GM12878 (cell line): ENCODE data around the gene MAP7. TPM values are rescaled to one million over a fixed set of nuclear protein-coding genes. Genes with fewer than 3 reads are reported as not detected.
A peak's percentile ranks its signal among the peaks of the same experiment; 100 is the strongest.

ENCODE experiments used
- ATAC-seq: fragments of 200-7000 bp; cut with Tn5 transposase; 3 replicates; pipeline ENCODE4 v1.9.1; 2020; ENCODE audit warnings: mild to moderate bottlenecking, moderate library complexity
- BruUV-seq: library from RNA; stranded (reverse); fragments of 400-500 nt; replicated peaks from 2 replicates; lab custom pipeline; 2021; lab: Mats Ljungman, UMichigan
- CTCF ChIA-PET: fragments of 300-600 bp; sonication (Branson Sonifier 250); formaldehyde crosslinking; extraction: SDS; loops from one replicate; lab custom pipeline; 2021; ENCODE audit warnings: inconsistent platforms; lab: Yijun Ruan, JAX
- POLR2A ChIA-PET: fragments of 350-600 bp; formaldehyde crosslinking; extraction: SDS; loops from one replicate; lab custom pipeline; 2021; ENCODE audit warnings: inconsistent platforms; lab: Charles Lee
- RAD21 ChIA-PET: fragments of 300-600 bp; sonication (Branson Sonifier 250); formaldehyde crosslinking; loops from one replicate; lab custom pipeline; 2023; ENCODE audit warnings: antibody characterized with exemption; ENCODE audit not compliant: unreplicated experiment; lab: Charles Lee
- SMC1A ChIA-PET: fragments of 300-600 bp; sonication (Branson Sonifier 250); formaldehyde crosslinking; loops from one replicate; lab custom pipeline; 2023; ENCODE audit not compliant: unreplicated experiment, uncharacterized antibody; lab: Charles Lee
- DNase-seq: peaks from one replicate; pipeline ENCODE4 v3.0.0-alpha.2; 2011; ENCODE audit warnings: low read depth, low spot score
- FAIRE-seq: peaks from 3 replicates; lab custom pipeline; 2011; peaks lifted over from hg19 to GRCh38; lab: Jason Lieb, UNC
- H2AFZ ChIP-seq: 2 replicates; pipeline ENCODE4 v1.6.0; 2011; ENCODE audit warnings: low read depth, low read length, control low read depth; ENCODE audit not compliant: control insufficient read depth
- H3K27ac ChIP-seq: 2 replicates; pipeline ENCODE4 v1.5.1; 2011; ENCODE audit warnings: control low read depth; ENCODE audit not compliant: control insufficient read depth, insufficient read depth
- H3K27me3 ChIP-seq, 2 experiments: replicated peaks in 1 of 2; 2 replicates each; pipeline versions ENCODE4 v1.6.0 to v1.6.1; 2011; ENCODE audit warnings: low read length in 1 of 2; ENCODE audit not compliant: control insufficient read depth in 2 of 2, insufficient read depth in 2 of 2
- H3K36me3 ChIP-seq, 2 experiments: 2 replicates each; pipeline ENCODE4 v1.5.1; 2011; ENCODE audit warnings: low read length in 1 of 2; ENCODE audit not compliant: control insufficient read depth in 2 of 2, insufficient read depth in 2 of 2
- H3K4me1 ChIP-seq: 2 replicates; pipeline ENCODE4 v1.6.1; 2011; ENCODE audit warnings: mild to moderate bottlenecking, low read length, moderate library complexity, mixed read lengths; ENCODE audit not compliant: control insufficient read depth, insufficient read depth
- H3K4me2 ChIP-seq: 2 replicates; pipeline ENCODE4 v1.6.0; 2011; ENCODE audit warnings: control low read depth; ENCODE audit not compliant: control insufficient read depth, insufficient read depth
- H3K4me3 ChIP-seq: fragments of 200-600 bp; sonication (generic); 2 replicates; pipeline ENCODE4 v1.5.1; 2016
- H3K79me2 ChIP-seq: 2 replicates; pipeline ENCODE4 v1.6.0; 2011; ENCODE audit warnings: low read length; ENCODE audit not compliant: control insufficient read depth, insufficient read depth
- H3K9ac ChIP-seq: 2 replicates; pipeline ENCODE4 v1.8.0; 2011; ENCODE audit warnings: low read length, control low read depth, mixed read lengths; ENCODE audit not compliant: control insufficient read depth, insufficient read depth
- H3K9me3 ChIP-seq: replicated peaks from 3 replicates; pipeline ENCODE4 v1.5.1; 2011; ENCODE audit warnings: mild to moderate bottlenecking, low read length; ENCODE audit not compliant: control insufficient read depth, insufficient read depth
- H4K20me1 ChIP-seq: 2 replicates; pipeline ENCODE4 v1.6.0; 2011; ENCODE audit not compliant: control insufficient read depth, insufficient read depth
- BMI1 ChIP-seq: fragments of 450-650 bp; IDR thresholded peaks from 2 replicates; pipeline ENCODE4 v1.6.1; 2016; ENCODE audit warnings: mild to moderate bottlenecking, moderate library complexity, borderline replicate concordance
- HDAC2 ChIP-seq: fragments of 200-600 bp; sonication (generic); IDR thresholded peaks from 2 replicates; pipeline ENCODE4 v1.6.1; 2017
- KDM1A ChIP-seq: fragments of 200-600 bp; sonication (generic); IDR thresholded peaks from 2 replicates; pipeline ENCODE4 v1.6.1; 2016; ENCODE audit warnings: borderline replicate concordance
- RUNX3 ChIP-seq: IDR thresholded peaks from 2 replicates; pipeline ENCODE4 v1.6.1; 2012; ENCODE audit warnings: low read length, inconsistent platforms
- WRNIP1 ChIP-seq: IDR thresholded peaks from 2 replicates; pipeline ENCODE4 v1.6.1; 2011; ENCODE audit warnings: low read depth, low read length, improper control_type of control experiment, borderline replicate concordance
- WGBS: methylation state at CpG from one replicate; pipeline ENCODE4 v1.1.6; 2016; ENCODE audit warnings: low lambda C conversion rate; ENCODE audit not compliant: insufficient replicate concordance, insufficient coverage; ENCODE audit errors: missing lambda C conversion rate; 5-methylcytosine and 5-hydroxymethylcytosine counted together
- in situ Hi-C: fragments of 300-500 bp; cut with MboI; formaldehyde crosslinking; loops from 9 replicates; pipeline ENCODE4 v1.14.3; 2018; ENCODE audit warnings: mixed read lengths
- intact Hi-C: fragments of 100-400 bp; cut with micrococcal nuclease; formaldehyde crosslinking; loops from one replicate; pipeline ENCODE4 v1.14.2; 2022; ENCODE audit not compliant: unreplicated experiment
- polyA plus RNA-seq, 11 experiments: library from polyadenylated mRNA; depleted of rRNA in 4 of 11; unstranded in 6 of 11; stranded (reverse) in 5 of 11; fragments of >200 nt; fragmentation: Nextera tagmentation in 4 of 11; fragmentation: Illumina TruSeq in 1 of 11; extraction: Ambion mirVana in 4 of 11; extraction: Trizol in 1 of 11; gene quantifications; 1 replicate in 1 of 11; 2 replicates in 10 of 11; pipeline versions ENCODE4 v1.2.1 to v1.2.3, GENCODE V29; 2011 to 2016; ENCODE audit warnings: inconsistent platforms in 2 of 11, missing spikeins in 2 of 11, low read depth in 1 of 11
- total RNA-seq, 4 experiments: library from RNA; depleted of rRNA in 3 of 4; stranded (reverse); fragments of >200 nt in 3 of 4; fragmentation: Illumina TruSeq in 1 of 4; extraction: Trizol in 1 of 4; gene quantifications; 2 replicates each; pipeline versions ENCODE4 v1.2.1 to v1.2.3, GENCODE V29; 2013 to 2021

MAP7 gene
- total and polyA plus RNA-seq, 10 of the 15 experiments (the other 5 are each of a cell fraction or from before 2014, with no cell fraction given), result 0.04 to 0.17 (median 0.08) TPM; not detected in 2

- no peaks in the 10 kb centered on the region for H4K20me1 ChIP-seq
- no TSS peak for BruUV-seq
- H3K27ac ChIP-seq, result no peak overlapping the region
- H2AFZ ChIP-seq, result no peak overlapping the region
- WGBS, result 63% methylated on average over 2 of the region's 2 CpGs
- no peak for ATAC-seq
- no peak for DNase-seq
- no peak overlapping the region for H3K9ac ChIP-seq
- H3K9me3 ChIP-seq, result no peaks in the 10 kb centered on the region
- no peaks in the 10 kb centered on the region for H3K36me3 ChIP-seq
- RAD21 ChIA-PET, result no interaction called here
- POLR2A ChIA-PET, result no interaction called here
- no peaks in the 10 kb centered on the region for H3K79me2 ChIP-seq
- intact Hi-C loops (loop anchor here (10.0 kb wide), 1 partner anchor 197 kb away; no protein-coding TSS in a partner anchor), in situ Hi-C loops (no loop called here)
- no peak for TF ChIP-seq BMI1
- no peak for TF ChIP-seq KDM1A
- SMC1A ChIA-PET, result no interaction called here
- CTCF ChIA-PET, result no interaction called here
- H3K4me2 ChIP-seq, result no peak overlapping the region
- FAIRE-seq, result no peak
- no peak overlapping the region for H3K4me3 ChIP-seq
- no peaks in the 10 kb centered on the region; a peak in 1 of 4 replicates for H3K27me3 ChIP-seq
- H3K4me1 ChIP-seq, result peaks cover 3% of the 10 kb centered on the region; the same call in 1 of the 2 replicates
These were observed 8.8 kb downstream of the MAP7 start for GRCh38 chr6:136541395-136541794.

GRCh38 chr6:136539967-136540652 lies 10.1 kb downstream of the MAP7 start:
- WGBS, result 9% methylated on average over 6 of the region's 6 CpGs
- no peak overlapping the region for H3K9ac ChIP-seq
- peaks cover 3% of the 10 kb centered on the region; the same call in 1 of the 2 replicates for H3K4me1 ChIP-seq
- H4K20me1 ChIP-seq, result no peaks in the 10 kb centered on the region
- BruUV-seq, result no TSS peak
- H2AFZ ChIP-seq, result no peak overlapping the region
- intact Hi-C loops (loop anchor here (10.0 kb wide), 1 partner anchor 195 kb away; no protein-coding TSS in a partner anchor), in situ Hi-C loops (no loop called here)
- ChIA-PET SMC1A (no interaction called here), RAD21 (no interaction called here), CTCF (no interaction called here)
- FAIRE-seq (no peak), ATAC-seq (no peak), DNase-seq (no peak)
- H3K9me3 ChIP-seq, result no peaks in the 10 kb centered on the region
- no peak overlapping the region for H3K4me3 ChIP-seq
- H3K36me3 ChIP-seq, result no peaks in the 10 kb centered on the region
- H3K79me2 ChIP-seq, result no peaks in the 10 kb centered on the region
- no peak overlapping the region for H3K4me2 ChIP-seq
- H3K27ac ChIP-seq, result no peak overlapping the region
- no peaks in the 10 kb centered on the region; a peak in 1 of 4 replicates for H3K27me3 ChIP-seq
- TF ChIP-seq WRNIP1, result no peak
- TF ChIP-seq RUNX3, result 0 out of 2 replicates have a peak, but pooled peaks have one; percentile 14
- TF ChIP-seq HDAC2, result no peak
- TF ChIP-seq, all 136 proteins: peak for 1
- POLR2A ChIA-PET, result no interaction called here
